Activated T-helper 17 cell treated with anti-CD3 and anti-CD28 coated beads, Interleukin-2, amount 50 U/mL, for 72 hours (primary cell): ENCODE measurements around the gene CCNI2. TPM values are rescaled to one million over a fixed set of nuclear protein-coding genes. Genes with fewer than 3 reads are reported as not detected.

Experiments used
- ATAC-seq: fragments of 150-1000 bp; cut with Tn5 transposase; replicated peaks from 2 replicates; pipeline ENCODE4 v1.10.0; 2021; ENCODE audit warnings: mild to moderate bottlenecking, moderate library complexity
- H3K27ac Mint-ChIP-seq: one replicate; pipeline ENCODE4 v1.8.0; 2022; ENCODE audit warnings: mixed read lengths
- H3K27me3 Mint-ChIP-seq: one replicate; pipeline ENCODE4 v1.8.0; 2022; ENCODE audit warnings: mixed read lengths
- H3K36me3 Mint-ChIP-seq: one replicate; pipeline ENCODE4 v1.8.0; 2022; ENCODE audit warnings: low read depth, mild to moderate bottlenecking, mixed read lengths
- H3K4me1 Mint-ChIP-seq: one replicate; pipeline ENCODE4 v1.8.0; 2022; ENCODE audit warnings: mixed read lengths
- H3K4me3 Mint-ChIP-seq: one replicate; pipeline ENCODE4 v1.8.0; 2022; ENCODE audit warnings: mild to moderate bottlenecking, mixed read lengths
- H3K9me3 Mint-ChIP-seq: one replicate; pipeline ENCODE4 v1.8.0; 2022; ENCODE audit warnings: mixed read lengths
- total RNA-seq, 2 donors: library from RNA; stranded (reverse); gene quantifications; one replicate each; pipeline ENCODE4 v1.2.3, GENCODE V29; 2022

Gene CCNI2
- total RNA-seq, 2 donors from 2014 or later, result 1.2 to 3.3 TPM

DNA sequence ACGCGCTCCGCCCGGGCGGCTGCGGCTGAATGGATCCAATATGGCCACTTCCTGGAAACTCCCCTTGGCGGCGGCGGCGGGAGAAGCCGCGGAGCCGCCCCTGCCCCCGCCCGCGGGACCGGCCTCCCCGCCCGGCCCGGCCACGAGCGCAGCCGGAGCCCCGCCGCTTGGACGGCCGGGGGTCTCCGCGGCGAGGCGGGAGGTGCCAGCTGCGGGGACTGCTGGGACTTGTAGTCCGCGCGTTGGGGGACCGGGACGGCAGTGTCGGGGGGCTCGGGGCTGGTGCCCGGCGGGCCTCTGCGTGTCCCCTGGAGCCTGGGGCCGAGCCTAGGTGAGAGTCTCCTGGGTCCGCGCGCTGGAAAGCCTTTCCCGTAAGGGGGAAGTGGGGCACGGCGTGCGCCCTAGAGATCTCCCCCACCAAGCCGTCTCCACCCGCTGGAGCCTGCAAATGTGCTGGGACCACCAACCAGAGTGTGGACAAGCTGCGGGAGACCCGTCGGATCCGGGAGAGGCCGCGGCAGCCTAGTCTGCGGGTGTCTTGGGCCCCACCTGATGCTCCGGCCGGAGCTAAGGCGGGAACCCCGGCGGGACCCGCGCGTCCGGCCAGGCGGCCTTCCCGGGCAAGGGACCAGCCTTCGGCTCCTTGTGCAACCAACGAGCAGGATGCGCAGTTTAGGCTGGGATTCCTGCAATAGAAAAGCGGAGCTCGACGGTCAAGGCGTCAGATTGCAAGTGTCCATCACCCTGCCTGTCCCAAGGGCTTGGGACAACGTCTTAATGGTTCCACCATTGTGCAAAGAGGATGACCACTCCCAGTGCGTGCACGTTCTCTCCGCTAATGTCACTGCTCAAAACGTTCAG is 30.2 kb downstream of the CCNI2 start, which contains the start of gene SEPTIN8:
Gene SEPTIN8 (minus strand): TSS at position 31 of the 861 bp plus-strand sequence. CDS start 102 bp downstream, outside the sequence.
- H3K4me3 Mint-ChIP-seq, result peak within 1 kb of the TSS; percentile 59
- peaks cover 16% of the 10 kb centered on the region for H3K27me3 Mint-ChIP-seq
- peaks cover 6% of the 10 kb centered on the region for H3K4me1 Mint-ChIP-seq
- H3K36me3 Mint-ChIP-seq, result no peaks in the 10 kb centered on the region
- peak; percentile 85 for ATAC-seq
- no peaks in the 10 kb centered on the region for H3K9me3 Mint-ChIP-seq
- H3K27ac Mint-ChIP-seq, result peak within 1 kb of the TSS; percentile 76

- peaks cover 6% of the 10 kb centered on the region for H3K4me1 Mint-ChIP-seq
- H3K27ac Mint-ChIP-seq, result no peak overlapping the region
- H3K4me3 Mint-ChIP-seq, result peak overlapping the region; percentile 53
- H3K9me3 Mint-ChIP-seq, result no peaks in the 10 kb centered on the region
- H3K36me3 Mint-ChIP-seq, result no peaks in the 10 kb centered on the region
- H3K27me3 Mint-ChIP-seq, result peaks cover 16% of the 10 kb centered on the region
- ATAC-seq, result no peak
Measured at GRCh38 chr5:132778129-132778528, 30.9 kb downstream of the CCNI2 start.

DNA sequence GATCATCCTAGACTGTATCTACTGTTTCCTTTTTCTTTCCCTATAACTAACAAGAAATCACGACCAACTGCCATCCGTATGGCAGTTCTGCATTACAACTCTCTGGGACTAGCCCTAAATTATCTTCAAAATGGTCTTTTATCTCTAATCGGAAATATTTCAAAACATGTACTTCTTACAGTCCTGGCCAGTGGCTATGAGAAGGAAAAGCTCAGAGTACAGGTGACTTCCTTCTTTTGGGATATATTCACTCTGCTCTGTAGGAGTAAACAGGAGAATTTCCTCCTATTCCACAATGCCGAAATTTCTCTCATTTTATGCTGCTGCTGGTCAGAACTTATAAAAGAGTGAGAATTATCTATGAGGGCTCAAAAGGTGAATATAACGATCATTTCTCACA is 31.6 kb downstream of the CCNI2 start:
- Mint-ChIP-seq H3K27ac (no peak overlapping the region), H3K4me3 (peak overlapping the region; percentile 53), H3K4me1 (peaks cover 6% of the 10 kb centered on the region), H3K36me3 (no peaks in the 10 kb centered on the region), H3K9me3 (no peaks in the 10 kb centered on the region), H3K27me3 (peaks cover 16% of the 10 kb centered on the region)
- ATAC-seq, result no peak

DNA sequence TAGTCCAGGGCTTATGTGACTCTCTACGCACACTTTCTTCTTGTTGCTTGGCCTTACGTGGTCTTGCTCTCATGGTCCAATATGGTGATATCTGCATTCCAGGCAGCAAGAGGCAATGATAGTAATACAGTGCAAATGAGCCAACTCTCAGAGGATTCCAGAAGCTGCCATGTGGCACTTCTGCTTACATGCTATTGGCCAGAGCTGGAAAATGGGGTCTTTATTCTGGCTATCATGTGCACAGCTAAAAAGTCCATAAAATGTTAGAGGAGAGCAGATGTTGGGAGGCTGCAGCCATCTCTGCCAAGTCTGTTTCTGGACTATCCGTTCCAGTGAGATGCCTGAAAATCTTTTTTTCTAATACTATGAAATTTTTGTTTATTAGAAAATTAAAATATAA is 32.7 kb downstream of the CCNI2 start:
- H3K4me3 Mint-ChIP-seq, result no peak overlapping the region
- H3K27me3 Mint-ChIP-seq, result peaks cover 17% of the 10 kb centered on the region
- H3K36me3 Mint-ChIP-seq, result no peaks in the 10 kb centered on the region
- no peak overlapping the region for H3K27ac Mint-ChIP-seq
- H3K9me3 Mint-ChIP-seq, result no peaks in the 10 kb centered on the region
- no peak for ATAC-seq
- peaks cover 6% of the 10 kb centered on the region for H3K4me1 Mint-ChIP-seq

DNA sequence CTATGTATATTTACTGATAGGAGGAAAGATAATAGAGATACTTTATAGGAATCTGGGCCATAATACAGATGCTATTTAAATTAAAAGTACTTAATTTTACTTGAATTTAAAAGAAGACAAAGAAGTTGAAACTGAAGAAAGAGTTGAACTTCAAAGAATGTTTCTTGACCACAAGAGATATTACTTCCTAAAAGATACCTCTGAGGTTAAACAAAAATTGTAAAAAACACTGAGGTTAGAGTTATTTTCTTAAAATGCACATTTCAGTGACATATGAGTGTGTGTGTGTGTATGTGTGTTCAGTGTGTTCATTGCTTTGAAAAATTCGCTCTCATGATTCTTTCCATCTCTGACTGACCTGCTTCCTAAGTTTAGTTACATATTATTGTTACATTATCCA is 33.4 kb downstream of the CCNI2 start:
- Mint-ChIP-seq H3K36me3 (no peaks in the 10 kb centered on the region), H3K27me3 (peaks cover 21% of the 10 kb centered on the region), H3K9me3 (no peaks in the 10 kb centered on the region), H3K27ac (no peak overlapping the region), H3K4me3 (no peak overlapping the region), H3K4me1 (peaks cover under 1% of the 10 kb centered on the region)
- no peak for ATAC-seq

DNA sequence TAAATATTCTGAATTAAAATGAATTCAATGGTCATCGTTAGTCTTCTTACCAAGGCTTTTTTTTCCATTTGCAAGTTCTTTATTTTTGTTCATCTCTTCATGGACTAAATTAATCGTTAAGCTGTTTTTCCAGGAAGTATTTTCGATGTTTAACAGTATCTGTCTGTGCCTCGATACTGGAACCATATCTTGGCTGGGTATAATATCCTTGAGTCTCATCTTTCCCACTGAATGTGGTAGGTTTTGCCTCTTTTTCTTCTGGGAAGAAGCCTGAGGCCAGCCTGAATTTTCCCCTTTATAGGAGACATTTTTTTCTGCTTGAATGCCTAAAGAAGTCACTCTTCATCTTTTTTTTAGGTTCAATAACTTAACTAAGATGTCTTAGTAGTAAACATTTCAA is 33.8 kb downstream of the CCNI2 start:
- Mint-ChIP-seq H3K4me1 (no peaks in the 10 kb centered on the region), H3K27me3 (peaks cover 25% of the 10 kb centered on the region), H3K36me3 (no peaks in the 10 kb centered on the region), H3K9me3 (no peaks in the 10 kb centered on the region), H3K27ac (no peak overlapping the region), H3K4me3 (no peak overlapping the region)
- ATAC-seq, result no peak

DNA sequence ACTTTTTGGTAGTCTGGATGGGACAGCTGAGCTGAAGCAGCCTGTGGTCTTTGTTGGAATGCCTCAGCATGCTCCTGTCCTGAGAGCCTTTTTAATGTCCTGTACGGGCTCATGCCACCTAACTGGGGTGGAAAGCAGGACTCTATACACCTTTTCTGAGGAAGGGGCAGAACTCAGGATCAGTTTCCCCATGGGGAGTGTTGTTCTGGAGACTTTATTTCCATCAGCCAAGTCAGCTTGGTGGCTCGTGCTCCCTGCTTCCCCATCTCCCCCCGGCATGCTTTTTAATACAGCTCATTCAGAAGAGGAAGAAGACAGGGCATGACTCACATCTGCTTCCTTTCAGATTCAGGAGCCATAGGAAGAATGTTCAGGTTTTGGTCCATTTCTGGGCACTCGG is 34.9 kb downstream of the CCNI2 start:
- H3K36me3 Mint-ChIP-seq, result no peaks in the 10 kb centered on the region
- no peaks in the 10 kb centered on the region for H3K4me1 Mint-ChIP-seq
- H3K4me3 Mint-ChIP-seq, result no peak overlapping the region
- no peaks in the 10 kb centered on the region for H3K9me3 Mint-ChIP-seq
- no peak for ATAC-seq
- no peak overlapping the region for H3K27ac Mint-ChIP-seq
- peaks cover 27% of the 10 kb centered on the region for H3K27me3 Mint-ChIP-seq

- no peak for ATAC-seq
- peaks cover 16% of the 10 kb centered on the region for H3K27me3 Mint-ChIP-seq
Measured at GRCh38 chr5:132785365-132785764, 38.1 kb downstream of the CCNI2 start.

DNA sequence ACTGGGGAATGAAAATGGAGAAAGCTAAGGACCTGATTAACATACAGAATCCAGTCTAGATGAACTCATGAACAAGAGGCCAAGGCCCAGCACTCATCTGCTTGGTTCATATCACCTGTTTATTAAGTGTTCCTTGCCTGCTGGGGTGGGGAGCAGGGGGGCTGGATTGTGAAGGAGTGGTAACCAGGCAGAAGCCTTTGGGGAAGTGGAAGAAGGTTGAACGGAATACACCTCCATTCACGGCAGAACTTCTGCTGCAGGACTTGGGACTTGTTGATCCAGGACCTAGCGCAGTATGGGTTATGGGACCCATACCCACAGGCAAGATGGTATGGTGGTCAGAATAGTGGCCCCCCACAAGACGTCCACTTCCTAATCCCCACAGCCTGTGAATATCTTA is 38.6 kb downstream of the CCNI2 start:
- H3K9me3 Mint-ChIP-seq, result no peaks in the 10 kb centered on the region
- no peak overlapping the region for H3K27ac Mint-ChIP-seq
- H3K4me3 Mint-ChIP-seq, result no peak overlapping the region
- H3K4me1 Mint-ChIP-seq, result no peaks in the 10 kb centered on the region
- no peak for ATAC-seq
- no peaks in the 10 kb centered on the region for H3K36me3 Mint-ChIP-seq
- H3K27me3 Mint-ChIP-seq, result peaks cover 16% of the 10 kb centered on the region

More at GRCh38 chr5:132785365-132785764, 38.1 kb downstream of the CCNI2 start:
- no peaks in the 10 kb centered on the region for H3K4me1 Mint-ChIP-seq
- no peaks in the 10 kb centered on the region for H3K9me3 Mint-ChIP-seq
- no peaks in the 10 kb centered on the region for H3K36me3 Mint-ChIP-seq
- no peak overlapping the region for H3K27ac Mint-ChIP-seq
- H3K4me3 Mint-ChIP-seq, result no peak overlapping the region

DNA sequence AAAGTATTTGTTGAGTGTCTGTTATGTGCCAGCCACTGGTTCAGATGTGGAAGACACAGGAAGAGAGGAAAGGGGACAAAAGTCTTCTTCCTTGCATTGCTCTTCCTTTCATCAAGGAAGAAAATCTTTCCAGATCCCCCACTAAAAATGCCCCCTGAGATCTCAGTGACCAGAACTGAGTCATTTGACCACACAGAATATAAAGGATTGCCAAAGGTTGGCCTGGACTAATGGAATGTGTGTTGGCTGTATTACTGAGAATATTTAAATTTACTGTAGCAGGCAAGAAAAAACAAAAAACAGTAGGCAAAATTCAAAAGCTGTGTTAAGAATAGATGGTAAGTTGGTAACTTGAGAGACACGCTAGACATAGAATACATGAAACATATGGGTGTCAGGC is 39.9 kb downstream of the CCNI2 start:
- no peaks in the 10 kb centered on the region for H3K4me1 Mint-ChIP-seq
- H3K27ac Mint-ChIP-seq, result no peak overlapping the region
- H3K9me3 Mint-ChIP-seq, result no peaks in the 10 kb centered on the region
- no peak for ATAC-seq
- H3K27me3 Mint-ChIP-seq, result peaks cover 11% of the 10 kb centered on the region
- no peak overlapping the region for H3K4me3 Mint-ChIP-seq
- H3K36me3 Mint-ChIP-seq, result no peaks in the 10 kb centered on the region

GRCh38 chr5:132788508-132788907 is 41.3 kb downstream of the CCNI2 start:
- H3K9me3 Mint-ChIP-seq, result no peaks in the 10 kb centered on the region
- peaks cover 11% of the 10 kb centered on the region for H3K27me3 Mint-ChIP-seq
- no peaks in the 10 kb centered on the region for H3K36me3 Mint-ChIP-seq
- no peak overlapping the region for H3K4me3 Mint-ChIP-seq
- no peaks in the 10 kb centered on the region for H3K4me1 Mint-ChIP-seq
- no peak overlapping the region for H3K27ac Mint-ChIP-seq
- ATAC-seq, result no peak

GRCh38 chr5:132788990-132789886 is 42.0 kb downstream of the CCNI2 start:
- H3K4me3 Mint-ChIP-seq, result no peak overlapping the region
- H3K4me1 Mint-ChIP-seq, result no peaks in the 10 kb centered on the region
- H3K9me3 Mint-ChIP-seq, result no peaks in the 10 kb centered on the region
- no peak for ATAC-seq
- H3K27me3 Mint-ChIP-seq, result peaks cover 11% of the 10 kb centered on the region
- no peaks in the 10 kb centered on the region for H3K36me3 Mint-ChIP-seq
- no peak overlapping the region for H3K27ac Mint-ChIP-seq

DNA sequence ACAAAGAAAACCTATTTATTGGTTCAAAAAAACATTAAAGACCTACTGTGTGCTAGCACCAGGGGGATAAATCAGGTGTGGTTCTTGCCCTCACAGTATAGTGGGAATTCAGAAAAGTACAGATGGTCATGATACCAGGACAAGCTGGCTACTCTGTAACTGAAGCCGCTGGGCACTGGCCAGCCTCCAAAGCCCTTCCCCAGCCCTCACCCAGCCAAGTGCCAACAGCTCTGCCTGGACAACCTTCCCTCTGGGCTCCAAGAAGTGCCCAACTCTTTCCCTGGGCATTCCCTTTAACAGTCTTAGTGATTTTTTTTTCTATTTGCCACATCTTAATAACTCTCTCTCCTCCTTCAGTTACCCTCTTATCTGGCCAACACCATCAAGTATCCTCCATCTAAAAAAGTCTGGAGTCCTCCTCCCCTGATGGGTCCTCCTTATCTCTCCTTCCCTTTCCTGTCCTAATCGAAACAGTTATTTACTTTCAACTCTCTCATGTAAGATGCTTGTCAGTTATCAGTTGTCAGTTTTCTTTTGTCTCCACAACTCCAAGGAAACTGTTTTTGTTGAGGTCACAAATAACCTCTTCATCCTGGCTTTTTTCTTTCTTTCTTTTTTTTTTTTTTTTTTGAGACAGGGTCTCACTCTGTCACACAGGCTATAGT is 43.1 kb downstream of the CCNI2 start:
- no peaks in the 10 kb centered on the region for H3K9me3 Mint-ChIP-seq
- no peaks in the 10 kb centered on the region for H3K4me1 Mint-ChIP-seq
- no peak overlapping the region for H3K27ac Mint-ChIP-seq
- no peak overlapping the region for H3K4me3 Mint-ChIP-seq
- no peak for ATAC-seq
- no peaks in the 10 kb centered on the region for H3K36me3 Mint-ChIP-seq
- peaks cover 7% of the 10 kb centered on the region for H3K27me3 Mint-ChIP-seq

DNA sequence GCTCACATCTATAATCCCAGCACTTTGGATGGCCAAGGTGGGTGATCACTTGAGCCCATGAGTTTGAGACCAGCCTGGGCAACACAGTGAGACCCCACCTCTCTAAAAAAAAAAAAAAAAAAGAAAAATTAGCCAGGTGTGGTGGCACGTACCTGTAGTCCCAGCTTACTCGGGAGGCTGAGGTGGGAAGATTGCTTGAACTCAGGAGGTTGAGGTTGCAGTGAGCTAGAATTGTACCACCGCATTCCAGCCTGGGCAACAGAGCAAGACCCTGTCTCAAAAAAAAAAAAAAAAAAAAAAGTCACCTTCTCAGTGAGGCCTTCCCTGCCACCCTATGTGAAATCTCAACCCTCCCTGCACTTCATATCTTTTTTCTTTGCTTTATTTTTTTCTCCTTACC is 43.8 kb downstream of the CCNI2 start:
- Mint-ChIP-seq H3K4me3 (no peak overlapping the region), H3K9me3 (no peaks in the 10 kb centered on the region), H3K27me3 (peaks cover 3% of the 10 kb centered on the region), H3K36me3 (no peaks in the 10 kb centered on the region), H3K27ac (no peak overlapping the region), H3K4me1 (no peaks in the 10 kb centered on the region)
- ATAC-seq, result no peak
